NCI-H526 treated with DMSO at 0.1 percent for 48 hours (cell line): ENCODE data around the gene ACP6.
"Not testable (repeated sequence)": the region's sequence is repeated elsewhere in the genome, so short reads cannot be mapped to it uniquely, and the experiment has no call there.

ENCODE experiments used
- DNase-seq: peaks from one replicate; lab custom pipeline; 2025; lab: John Stamatoyannopoulos, UW

The ACP6 gene

GRCh38 chr1:147670319-147671001 is at the start of gene ACP6:
Gene ACP6, minus strand, starts transcription at chr1:147670524. Its CDS starts 476 bp downstream, at chr1:147670048.
- peak; percentile 100 for DNase-seq

GRCh38 chr1:147719711-147720225 is 49.4 kb upstream of the ACP6 start:
- DNase-seq, result no peak

GRCh38 chr1:147719029-147719698 is 48.8 kb upstream of the ACP6 start:
- no peak for DNase-seq

- no peak for DNase-seq
Measured at GRCh38 chr1:147717706-147718097, 47.4 kb upstream of the ACP6 start.

- no peak for DNase-seq
Measured at GRCh38 chr1:147717051-147717705, 46.9 kb upstream of the ACP6 start.

- no peak for DNase-seq
Measured at GRCh38 chr1:147712605-147713004, 42.3 kb upstream of the ACP6 start.

GRCh38 chr1:147700042-147701006 is 30.0 kb upstream of the ACP6 start:
- peak; percentile 70 for DNase-seq

GRCh38 chr1:147699686-147700041 is 29.3 kb upstream of the ACP6 start:
- DNase-seq, result no peak

- no peak for DNase-seq
Measured at GRCh38 chr1:147683163-147683763, 12.9 kb upstream of the ACP6 start.

- not testable (repeated sequence) for DNase-seq
Measured at GRCh38 chr1:147680608-147681235, 10.4 kb upstream of the ACP6 start.

- DNase-seq, result not testable (repeated sequence)
Measured at GRCh38 chr1:147677681-147678080, 7.4 kb upstream of the ACP6 start.

GRCh38 chr1:147676311-147677085 is 6.2 kb upstream of the ACP6 start:
- DNase-seq, result no peak

GRCh38 chr1:147673816-147674215 is 3.5 kb upstream of the ACP6 start:
- no peak for DNase-seq

- no peak for DNase-seq
Measured at GRCh38 chr1:147673406-147673805, 3.1 kb upstream of the ACP6 start.

GRCh38 chr1:147669469-147670318 is 630 bp downstream of the ACP6 start:
- DNase-seq, result peak; percentile 68

- no peak for DNase-seq
Measured at GRCh38 chr1:147665521-147665920, 4.8 kb downstream of the ACP6 start.

- DNase-seq, result no peak
Measured at GRCh38 chr1:147664206-147664605, 6.1 kb downstream of the ACP6 start.

- no peak for DNase-seq
Measured at GRCh38 chr1:147654511-147654910, 15.8 kb downstream of the ACP6 start.

GRCh38 chr1:147652306-147652705 is 18.0 kb downstream of the ACP6 start:
- no peak for DNase-seq
